ENCODE measurements around the gene MARK1. TPM values are rescaled to one million over a fixed set of nuclear protein-coding genes. Genes with fewer than 3 reads are reported as not detected.

The MARK1 gene
- total and polyA plus RNA-seq, 10 of the 15 experiments (the other 5 are each of a cell fraction or from before 2014, with no cell fraction given): 0.02 to 0.67 (median 0.12) TPM; not detected in 6

- Histone ChIP-seq H2AFZ (ENCODE audit: control insufficient read depth, low read depth, low read length) (no peak overlapping the region), H3K27ac (ENCODE audit: control insufficient read depth, insufficient read depth) (no peak overlapping the region), H3K9ac (ENCODE audit: control insufficient read depth, insufficient read depth, low read length) (no peak overlapping the region), H3K4me2 (ENCODE audit: control insufficient read depth, insufficient read depth) (no peak overlapping the region), H3K36me3 (ENCODE audit: control insufficient read depth in 2 of 2, insufficient read depth in 2 of 2, low read length in 1 of 2) (no peaks in the 10 kb centered on the region), H3K27me3 (replicated peaks in 1 of 2; ENCODE audit: control insufficient read depth in 2 of 2, insufficient read depth in 2 of 2, low read length in 1 of 2) (0 out of 4 replicates have a peak, but pooled peaks cover 0 to 1% of the 10 kb centered on the region in 2 experiments), H3K4me1 (ENCODE audit: control insufficient read depth, insufficient read depth, low read length) (no peaks in the 10 kb centered on the region), H3K9me3 (replicated peaks; ENCODE audit: control insufficient read depth, insufficient read depth, low read length) (no peaks in the 10 kb centered on the region), H3K79me2 (ENCODE audit: control insufficient read depth, insufficient read depth, low read length) (no peaks in the 10 kb centered on the region), H3K4me3 (no peak overlapping the region), H4K20me1 (ENCODE audit: control insufficient read depth, insufficient read depth) (no peaks in the 10 kb centered on the region)
- FAIRE-seq: no peak
- no peak for TF ChIP-seq PKNOX1 (IDR thresholded peaks at IDR 0.05)
- ChIA-PET SMC1A (ENCODE audit: uncharacterized antibody, unreplicated experiment) (interaction anchor here (0.9 to 2.5 kb wide), 6 partner anchors 9 to 152 kb away, joined by 3 to 14 read pairs (median 6); no protein-coding TSS in a partner anchor), RAD21 (ENCODE audit: unreplicated experiment) (interaction anchor here (1.5 to 2.2 kb wide), 2 partner anchors 10 to 41 kb away, joined by 5 to 10 read pairs; no protein-coding TSS in a partner anchor), POLR2A (no interaction called here), CTCF (interaction anchor here (0.6 to 3.9 kb wide), 15 partner anchors 11 to 603 kb away, joined by 3 to 21 read pairs (median 4); no protein-coding TSS in a partner anchor)
- intact Hi-C loops (cut with micrococcal nuclease; ENCODE audit: unreplicated experiment): no loop called here
- WGBS (ENCODE audit: insufficient coverage, insufficient replicate concordance, low lambda C conversion rate, missing lambda C conversion rate): 82% methylated on average over 8 of the region's 8 CpGs
- ATAC-seq: no peak
- no peak for DNase-seq (ENCODE audit: low read depth, low spot score)
- no TSS peak for BruUV-seq (replicated peaks)
- in situ Hi-C loops (cut with MboI): no loop called here
Measured at GRCh38 chr1:220692436-220693228, 164.7 kb downstream of the MARK1 start.

- in situ Hi-C loops (cut with MboI): no loop called here
- H3K4me2 ChIP-seq (ENCODE audit: control insufficient read depth, insufficient read depth): no peak overlapping the region
- H3K9me3 ChIP-seq (replicated peaks; ENCODE audit: control insufficient read depth, insufficient read depth, low read length): no peaks in the 10 kb centered on the region
- BruUV-seq (replicated peaks): no TSS peak
- no peak overlapping the region for H3K4me3 ChIP-seq
- ChIA-PET SMC1A (ENCODE audit: uncharacterized antibody, unreplicated experiment) (interaction anchor here (1.2 to 2.5 kb wide), 2 partner anchors 38 to 81 kb away, joined by 4 to 14 read pairs; no protein-coding TSS in a partner anchor), POLR2A (no interaction called here), CTCF (interaction anchor here (2.6 kb wide), 1 partner anchor 38 kb away, joined by 11 read pairs; no protein-coding TSS in a partner anchor), RAD21 (ENCODE audit: unreplicated experiment) (interaction anchor here (2.2 kb wide), 1 partner anchor 38 kb away, joined by 10 read pairs; no protein-coding TSS in a partner anchor)
- no peaks in the 10 kb centered on the region for H4K20me1 ChIP-seq (ENCODE audit: control insufficient read depth, insufficient read depth)
- 0 out of 4 replicates have a peak, but pooled peaks cover 0 to 1% of the 10 kb centered on the region in 2 experiments for H3K27me3 ChIP-seq (replicated peaks in 1 of 2; ENCODE audit: control insufficient read depth in 2 of 2, insufficient read depth in 2 of 2, low read length in 1 of 2)
- no peaks in the 10 kb centered on the region for H3K4me1 ChIP-seq (ENCODE audit: control insufficient read depth, insufficient read depth, low read length)
- 56% methylated on average over 8 of the region's 8 CpGs for WGBS (ENCODE audit: insufficient coverage, insufficient replicate concordance, low lambda C conversion rate, missing lambda C conversion rate)
- no peak overlapping the region for H3K27ac ChIP-seq (ENCODE audit: control insufficient read depth, insufficient read depth)
- intact Hi-C loops (cut with micrococcal nuclease; ENCODE audit: unreplicated experiment): no loop called here
- DNase-seq (ENCODE audit: low read depth, low spot score) (no peak), FAIRE-seq (no peak), ATAC-seq (no peak)
- H3K36me3 ChIP-seq (ENCODE audit: control insufficient read depth in 2 of 2, insufficient read depth in 2 of 2, low read length in 1 of 2): no peaks in the 10 kb centered on the region
- no peaks in the 10 kb centered on the region for H3K79me2 ChIP-seq (ENCODE audit: control insufficient read depth, insufficient read depth, low read length)
- H3K9ac ChIP-seq (ENCODE audit: control insufficient read depth, insufficient read depth, low read length): no peak overlapping the region
- no peak overlapping the region for H2AFZ ChIP-seq (ENCODE audit: control insufficient read depth, low read depth, low read length)
- TF ChIP-seq CBFB (IDR thresholded peaks at IDR 0.05; ENCODE audit: low read depth): no peak
- no peak for TF ChIP-seq MXI1 (IDR thresholded peaks at IDR 0.05; ENCODE audit: low read depth, low read length)
- TF ChIP-seq KLF5 (IDR thresholded peaks at IDR 0.05; ENCODE audit: partially characterized antibody): no peak
- TF ChIP-seq NRF1 (conservative IDR thresholded peaks at IDR 0.05; ENCODE audit: low read depth, low read length): no peak
- TF ChIP-seq PAX8 (IDR thresholded peaks at IDR 0.05): no peak
- TF ChIP-seq EGR1 (IDR thresholded peaks at IDR 0.05; ENCODE audit: borderline replicate concordance in 1 of 2, low read depth in 2 of 2, low read length in 2 of 2): no peak
- TF ChIP-seq ZNF384 (IDR thresholded peaks at IDR 0.05; ENCODE audit: borderline replicate concordance, low read depth, low read length): no peak
- no peak for TF ChIP-seq NFIC (IDR thresholded peaks at IDR 0.05; ENCODE audit: low read depth, low read length)
- no peak for TF ChIP-seq HSF1 (IDR thresholded peaks at IDR 0.05; ENCODE audit: low read depth, low read length)
- TF ChIP-seq CEBPB (IDR thresholded peaks at IDR 0.05; ENCODE audit: borderline replicate concordance in 1 of 2, low read depth in 2 of 2, low read length in 2 of 2): no peak
- no peak for TF ChIP-seq MYC (IDR thresholded peaks at IDR 0.05; ENCODE audit: insufficient read depth, insufficient read length, insufficient replicate concordance, low read length, severe bottlenecking)
Measured at GRCh38 chr1:220694866-220695382, 167.0 kb downstream of the MARK1 start.

Measured in GM12878 (cell line).